NK-92 treated with Interleukin-12 subunit alpha and Interleukin-12 subunit beta, amount 100 ng/mL, for 24 hours (cell line): Measurements from ENCODE around the gene POU6F2.

Source experiments
- DNase-seq: peaks from one replicate; lab custom pipeline; 2025; lab: John Stamatoyannopoulos, UW

Gene POU6F2

DNA sequence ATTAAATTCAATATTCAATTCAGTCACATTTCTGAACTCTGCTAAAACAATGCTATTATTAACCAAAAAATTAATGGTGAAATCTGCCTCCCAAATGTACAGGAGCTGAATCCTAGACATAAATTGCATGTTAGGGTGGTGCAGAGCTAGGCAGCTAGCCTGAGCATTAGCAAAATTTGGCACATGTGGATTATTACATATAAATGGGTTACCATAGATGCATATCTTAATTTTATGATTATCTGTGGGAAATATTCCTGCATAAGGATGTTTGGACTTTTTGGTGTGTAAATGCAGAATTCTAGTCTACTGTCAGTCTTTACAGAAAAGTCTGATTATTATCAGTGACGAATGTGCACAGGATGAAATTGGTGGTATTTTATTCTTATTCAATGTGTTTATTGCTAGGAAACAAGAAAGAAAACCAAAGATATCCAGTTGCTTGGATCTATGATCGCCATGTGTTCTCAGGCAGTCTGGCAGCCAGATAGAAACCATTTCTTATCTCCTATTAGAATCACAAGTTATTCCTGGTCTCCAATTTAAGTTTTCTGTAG lies 150.7 kb downstream of the POU6F2 start:
- DNase-seq: no peak

DNA sequence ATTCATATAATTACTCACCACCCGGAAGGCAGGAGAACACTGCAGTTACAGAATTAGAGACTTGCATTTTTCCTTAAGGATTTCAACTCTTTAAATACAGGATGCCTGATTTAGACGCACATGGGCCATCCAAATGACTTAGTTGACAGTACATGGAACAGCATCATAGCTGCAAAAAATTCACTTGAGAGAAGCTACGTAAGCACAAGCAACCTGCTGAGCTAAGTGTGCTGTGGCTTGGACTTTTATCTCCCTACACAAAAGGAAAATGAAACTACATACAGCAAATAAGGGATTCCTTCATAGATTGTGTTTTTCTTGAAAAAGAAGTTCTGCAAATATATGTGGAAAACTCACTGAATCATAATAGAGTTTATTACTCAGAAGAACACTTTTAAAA lies 152.6 kb downstream of the POU6F2 start:
- DNase-seq: no peak

DNA sequence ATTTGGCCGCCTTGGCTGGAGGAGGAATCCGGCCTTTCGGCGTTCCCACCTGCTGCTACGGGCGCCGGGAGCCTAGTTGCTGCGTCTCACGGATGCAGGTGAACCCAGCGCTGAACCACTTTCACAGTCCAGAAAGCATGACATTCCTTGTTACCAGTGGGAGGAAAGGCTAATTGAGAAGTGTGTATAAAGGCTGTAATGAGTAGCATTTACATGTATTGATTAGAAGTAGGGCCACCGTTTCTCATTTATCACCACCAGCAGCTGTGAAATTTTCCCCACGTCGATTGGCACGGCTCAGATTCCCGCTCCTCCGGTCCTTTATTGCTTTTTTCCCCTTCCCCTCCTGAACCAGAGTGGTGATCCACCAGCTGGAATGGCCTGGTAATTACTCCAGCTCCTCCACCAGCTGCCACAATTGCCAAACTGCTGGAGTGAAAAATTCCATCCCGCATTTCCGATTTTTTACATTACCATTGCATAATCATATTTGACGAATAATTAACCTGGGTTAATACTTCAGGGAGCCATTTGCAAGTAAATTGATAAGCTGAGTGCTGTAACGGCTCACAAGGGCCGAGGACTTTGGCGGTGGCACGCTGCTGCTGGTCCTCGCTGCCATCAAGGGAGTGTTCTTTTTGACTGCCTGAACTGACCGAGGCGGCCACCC lies 153.3 kb downstream of the POU6F2 start:
- no peak for DNase-seq

DNA sequence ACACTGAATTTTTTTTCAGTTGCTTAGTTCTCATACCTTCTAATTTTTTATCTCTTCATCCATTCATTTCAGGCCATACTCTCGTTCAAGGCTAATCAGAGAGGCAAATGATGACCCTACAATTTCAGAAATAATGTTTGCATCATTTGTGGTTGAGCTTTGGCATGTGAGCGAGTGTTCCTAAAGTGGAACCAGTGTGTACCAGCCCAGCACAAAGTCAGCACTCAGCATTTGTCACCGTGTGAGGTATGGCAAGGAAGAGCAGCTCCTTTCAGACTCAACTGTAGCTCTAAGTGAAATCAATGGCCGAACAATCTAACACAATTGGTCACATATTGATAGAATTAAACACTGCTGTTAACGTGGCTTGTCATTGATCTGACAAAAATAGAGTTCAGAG lies 154.6 kb downstream of the POU6F2 start:
- DNase-seq: no peak

DNA sequence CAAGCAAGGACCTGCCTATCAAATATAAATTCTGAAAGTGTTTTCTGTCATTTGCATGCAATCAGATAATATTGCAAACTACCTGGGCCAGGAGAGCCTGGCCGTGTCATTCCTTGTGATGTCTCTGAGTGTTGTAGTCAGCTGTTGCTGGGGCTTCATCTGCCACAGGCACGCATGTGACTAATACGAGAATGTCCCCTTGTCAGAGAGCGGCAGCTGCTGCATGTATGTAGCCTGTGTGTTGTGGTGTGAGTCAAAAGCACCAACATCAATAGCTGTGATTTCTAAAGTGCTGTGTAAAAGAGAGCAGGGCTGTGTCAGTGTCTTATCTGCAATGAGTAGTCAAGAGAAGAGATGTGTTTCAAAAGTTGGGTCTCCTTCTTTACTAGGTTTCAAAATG lies 155.4 kb downstream of the POU6F2 start:
- no peak for DNase-seq

DNA sequence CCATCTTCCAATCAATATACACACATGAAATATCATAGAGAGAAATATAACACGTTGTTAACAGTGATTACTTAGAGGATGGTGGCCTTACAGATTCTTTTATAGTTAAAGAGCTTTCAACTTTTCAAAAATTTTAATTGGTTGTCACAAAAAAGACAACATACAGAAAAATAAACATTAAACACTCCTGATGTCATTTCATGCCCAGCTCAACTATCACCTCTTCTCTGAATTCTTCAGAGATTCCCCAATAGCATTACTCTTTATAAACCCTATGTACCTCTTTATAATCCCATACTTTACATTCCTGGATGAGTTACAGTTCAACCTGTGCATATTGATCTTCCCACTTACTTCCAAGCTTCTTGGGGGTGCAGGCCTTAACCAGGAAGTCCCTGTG lies 159.8 kb downstream of the POU6F2 start:
- DNase-seq: no peak

DNA sequence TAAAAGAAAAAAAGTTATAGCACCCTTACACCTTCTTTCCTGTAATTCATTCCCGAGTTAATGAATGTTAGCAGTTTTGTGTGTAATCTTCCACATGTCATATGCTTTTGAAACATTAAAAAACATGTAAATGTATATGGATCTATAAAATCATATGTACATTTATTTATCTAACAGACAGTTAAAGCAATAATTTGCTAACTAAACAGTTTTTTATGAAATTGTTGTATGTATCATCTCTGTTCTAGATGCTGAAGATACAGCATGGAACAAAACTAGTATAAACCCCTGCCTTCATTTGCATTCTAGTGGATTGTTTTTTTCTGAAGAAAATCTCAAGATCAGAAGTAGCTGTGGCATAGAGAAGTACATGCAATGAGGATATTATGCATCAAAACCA lies 165.0 kb downstream of the POU6F2 start:
- no peak for DNase-seq

DNA sequence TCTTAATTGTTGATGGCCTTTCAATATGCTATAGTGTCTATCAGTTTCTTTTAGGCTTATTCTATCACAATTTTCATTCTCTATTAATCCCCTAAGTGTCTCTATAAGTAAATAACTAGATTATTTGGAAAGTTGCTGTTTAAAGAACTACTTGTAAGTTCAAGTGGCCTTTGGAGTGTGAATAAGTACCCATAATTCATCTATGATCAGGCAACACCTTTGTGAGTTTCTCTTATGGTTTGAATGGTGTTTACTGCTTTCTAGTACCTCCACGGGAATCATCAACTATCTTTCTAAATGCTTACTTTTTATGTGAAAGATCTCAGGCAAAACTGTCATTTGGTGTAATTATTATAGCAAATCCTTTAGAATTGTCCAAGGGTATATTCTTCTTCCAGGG lies 166.7 kb downstream of the POU6F2 start:
- DNase-seq: no peak

DNA sequence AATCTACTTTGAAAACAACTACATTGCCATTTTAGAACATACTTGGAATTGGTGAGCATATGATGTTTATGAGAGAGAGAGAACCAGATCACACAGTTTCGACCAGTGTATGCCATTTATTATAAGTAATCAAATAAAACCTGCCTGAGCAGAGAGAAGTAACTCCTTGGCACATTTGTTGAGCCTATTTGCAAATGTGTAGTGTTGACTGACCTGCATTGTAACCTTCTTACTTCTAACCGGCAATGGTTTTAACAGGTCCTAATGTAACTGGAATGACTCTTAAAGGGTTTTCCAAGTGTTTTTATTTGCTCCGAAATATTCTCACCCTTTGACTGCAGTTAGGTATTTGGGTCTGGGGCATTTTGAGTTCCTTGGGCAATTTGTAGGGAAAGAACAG lies 167.6 kb downstream of the POU6F2 start:
- DNase-seq: no peak

DNA sequence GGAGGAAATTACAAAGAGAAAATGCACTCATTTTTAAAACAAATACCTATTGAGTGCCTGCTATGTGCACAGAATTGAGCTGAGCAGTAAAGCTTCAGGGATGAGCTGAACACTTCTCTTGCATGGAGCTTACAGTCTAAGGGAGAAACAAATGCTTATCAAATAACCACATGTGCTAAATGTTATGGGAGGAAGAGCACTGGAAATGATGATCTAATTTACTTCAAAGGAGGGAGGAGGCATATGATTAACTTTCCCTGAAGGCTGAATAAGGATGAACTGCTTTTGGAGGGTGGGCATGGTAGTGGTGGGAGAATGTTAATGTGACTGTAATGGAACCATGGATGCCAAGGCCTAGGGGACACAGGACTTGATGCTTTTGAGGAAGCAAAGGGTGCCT lies 168.2 kb downstream of the POU6F2 start:
- DNase-seq: no peak

DNA sequence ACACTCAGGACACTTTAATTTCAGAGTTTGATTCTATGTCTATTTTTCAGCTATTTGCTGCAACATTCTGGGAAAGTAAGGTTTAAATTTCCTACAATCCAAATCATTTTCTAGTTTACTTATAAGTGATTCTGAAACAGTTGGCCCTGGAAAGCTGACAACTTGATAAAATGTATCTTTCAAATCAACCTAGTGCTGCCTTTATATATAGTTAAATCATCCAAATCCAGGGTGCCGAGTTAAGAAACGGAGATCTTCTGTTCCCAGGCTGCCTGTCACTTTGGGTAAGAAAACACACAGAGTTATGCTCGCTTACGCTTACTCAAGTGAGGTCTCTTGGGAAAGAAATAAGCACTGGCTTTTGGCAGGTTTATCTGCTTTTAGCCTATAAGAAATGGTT lies 175.0 kb downstream of the POU6F2 start:
- DNase-seq: no peak

DNA sequence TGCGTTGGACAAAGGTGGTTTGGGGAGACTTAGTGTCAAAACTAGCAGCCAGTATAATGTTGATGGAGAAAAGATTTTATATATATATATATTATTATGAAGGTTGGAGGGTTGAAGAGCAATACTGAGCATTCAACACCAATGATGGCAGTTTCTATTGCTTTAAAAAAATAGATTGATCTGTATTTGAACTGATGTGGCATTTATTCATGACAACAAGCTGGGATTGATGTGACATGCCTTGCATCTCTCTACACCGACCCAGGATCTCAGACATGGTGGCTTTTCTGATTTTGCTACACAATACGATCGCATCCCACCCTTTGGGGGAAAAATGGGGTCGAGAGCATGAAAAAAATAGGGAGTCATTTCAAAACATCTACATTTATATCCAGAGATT lies 175.4 kb downstream of the POU6F2 start:
- DNase-seq: no peak

DNA sequence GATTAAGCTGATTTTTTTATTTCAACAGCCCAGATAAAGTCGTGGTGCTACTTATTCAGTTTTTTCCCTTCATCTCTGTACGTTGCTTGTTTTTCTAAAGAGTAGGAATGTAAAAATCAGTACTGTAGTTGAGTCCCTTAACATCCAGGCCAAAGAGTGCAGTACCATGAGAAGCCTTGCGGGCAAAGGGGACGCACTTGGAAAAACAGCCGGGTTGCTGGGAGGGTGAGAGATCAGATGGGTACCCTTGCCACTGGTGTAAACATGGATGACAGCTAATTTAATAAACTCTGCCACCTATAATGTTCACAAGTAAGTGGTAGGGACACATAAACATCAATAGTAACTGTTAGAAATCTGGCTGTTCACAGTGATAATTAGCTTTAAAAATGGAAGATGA lies 175.9 kb downstream of the POU6F2 start:
- no peak for DNase-seq

DNA sequence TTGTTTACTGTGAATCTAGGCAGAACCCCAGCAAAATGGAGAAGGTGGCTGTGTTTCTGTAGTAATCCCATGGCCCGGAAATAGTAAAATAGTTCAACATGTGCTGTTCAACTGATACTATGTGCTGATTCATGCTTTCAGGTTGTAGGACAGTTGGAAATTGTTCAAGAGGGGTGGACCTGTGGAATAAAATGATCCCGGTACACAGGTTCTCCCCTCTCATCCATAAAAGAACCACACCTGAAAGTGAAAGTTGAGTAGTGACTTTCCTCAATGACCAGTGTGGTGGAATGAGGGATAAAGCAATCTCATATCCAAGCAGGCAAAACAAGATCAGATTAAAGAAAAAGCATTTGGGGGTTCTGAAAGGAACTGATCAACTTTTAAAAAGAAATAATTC lies 177.1 kb downstream of the POU6F2 start:
- no peak for DNase-seq

DNA sequence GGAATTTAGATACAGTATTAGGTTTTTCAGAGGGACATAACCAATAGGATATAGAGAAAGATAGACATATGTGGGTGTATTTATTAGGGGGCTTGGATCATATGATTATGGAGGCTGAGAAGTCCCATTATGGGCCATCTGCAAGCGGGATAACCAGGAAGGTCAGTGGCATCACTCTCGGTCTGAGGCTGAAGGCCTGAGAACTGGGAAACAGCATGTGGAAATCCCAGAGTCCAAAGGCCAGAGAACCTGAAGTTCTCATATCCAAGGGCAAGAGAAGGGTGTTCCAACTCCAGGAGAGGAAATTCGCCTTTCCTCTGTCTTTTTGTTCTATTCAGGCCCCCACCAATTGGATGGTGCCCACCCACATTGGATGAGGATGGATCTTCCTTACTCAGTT lies 180.7 kb downstream of the POU6F2 start:
- DNase-seq: no peak

DNA sequence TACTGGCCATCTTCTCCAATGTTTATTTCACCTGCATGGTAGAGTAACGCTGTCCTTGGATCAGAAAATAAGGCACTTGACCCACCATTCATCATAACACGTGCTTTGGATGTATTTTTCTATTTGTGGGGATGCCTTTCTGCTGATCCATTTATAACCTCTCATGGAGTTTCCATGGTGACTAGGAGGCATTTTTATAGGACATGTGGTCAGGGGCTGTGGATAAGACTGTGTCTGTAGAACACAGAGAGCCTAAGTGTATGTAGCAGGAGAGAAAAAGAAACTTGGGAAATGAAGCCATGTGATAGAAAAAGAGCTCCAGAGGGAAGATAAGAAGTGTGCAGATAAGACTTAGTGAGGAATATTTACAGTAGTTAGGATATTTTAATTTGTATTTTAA lies 184.2 kb downstream of the POU6F2 start:
- no peak for DNase-seq

DNA sequence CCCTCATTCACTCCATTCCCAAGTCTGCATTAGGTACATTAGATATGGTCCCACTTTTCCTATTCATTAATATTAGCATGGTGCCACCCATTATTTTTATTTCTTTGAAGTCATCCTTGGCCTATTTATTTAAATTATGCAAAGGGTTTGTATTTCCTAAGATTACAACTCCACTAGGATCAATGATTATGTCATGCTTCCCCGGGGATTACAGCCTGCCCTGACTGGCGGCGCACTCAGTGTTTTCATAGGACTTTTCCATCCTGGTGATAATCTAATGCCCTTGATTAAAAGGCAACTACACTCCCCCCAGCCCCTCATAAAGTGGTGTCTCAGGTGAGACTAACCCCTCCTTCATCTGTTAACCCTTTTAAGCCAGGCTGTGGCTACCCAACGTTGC lies 187.2 kb downstream of the POU6F2 start:
- DNase-seq: no peak

DNA sequence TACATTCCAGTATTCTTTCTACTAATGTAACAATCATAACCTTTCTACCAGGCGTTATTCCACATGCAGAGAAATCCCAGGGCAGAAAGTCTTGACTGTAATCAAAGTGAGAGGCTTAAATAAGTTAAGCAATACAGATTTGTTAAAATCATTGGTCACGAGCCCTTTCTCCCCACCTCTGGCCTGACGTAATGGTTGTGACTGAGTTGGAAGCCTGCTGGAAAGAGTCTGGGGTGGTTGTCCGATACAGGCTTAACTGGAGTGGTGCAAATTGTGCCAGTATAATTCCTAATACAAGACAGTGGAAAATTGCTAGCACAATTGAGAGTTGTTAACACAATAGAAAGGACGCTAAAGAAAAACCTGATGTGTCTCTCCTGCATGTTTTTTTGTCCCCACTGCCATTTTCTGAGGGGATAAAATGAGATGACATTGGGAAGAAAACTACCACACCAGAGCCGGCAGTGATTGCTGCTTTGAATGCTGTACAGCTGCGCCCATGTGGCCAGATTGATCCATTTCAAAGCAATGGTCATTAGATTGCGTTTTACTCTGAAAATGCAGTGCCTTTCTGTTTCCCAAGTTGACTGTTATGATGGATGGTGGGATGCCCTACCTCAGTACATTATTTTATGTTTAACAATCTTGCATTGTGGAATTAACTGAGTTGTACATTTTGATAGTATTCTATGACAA lies 190.8 kb downstream of the POU6F2 start:
- no peak for DNase-seq

DNA sequence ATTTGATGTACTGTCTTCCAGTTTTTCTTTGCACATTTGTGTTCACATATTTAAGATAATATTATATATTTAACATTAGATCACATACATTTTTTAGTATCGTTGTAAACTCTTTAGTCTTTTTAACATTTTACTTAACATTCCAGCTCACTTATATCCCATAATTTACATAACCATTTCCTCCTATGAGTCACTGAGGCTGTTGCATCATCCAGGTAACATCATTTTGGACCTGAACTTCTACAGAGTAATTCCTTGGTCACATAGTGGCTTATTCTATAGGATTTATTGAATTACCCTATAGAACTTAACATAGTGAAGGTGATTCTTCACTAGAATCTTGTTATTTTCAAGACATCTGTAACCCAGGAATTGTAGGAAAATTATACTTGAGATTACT lies 194.4 kb downstream of the POU6F2 start:
- no peak for DNase-seq

DNA sequence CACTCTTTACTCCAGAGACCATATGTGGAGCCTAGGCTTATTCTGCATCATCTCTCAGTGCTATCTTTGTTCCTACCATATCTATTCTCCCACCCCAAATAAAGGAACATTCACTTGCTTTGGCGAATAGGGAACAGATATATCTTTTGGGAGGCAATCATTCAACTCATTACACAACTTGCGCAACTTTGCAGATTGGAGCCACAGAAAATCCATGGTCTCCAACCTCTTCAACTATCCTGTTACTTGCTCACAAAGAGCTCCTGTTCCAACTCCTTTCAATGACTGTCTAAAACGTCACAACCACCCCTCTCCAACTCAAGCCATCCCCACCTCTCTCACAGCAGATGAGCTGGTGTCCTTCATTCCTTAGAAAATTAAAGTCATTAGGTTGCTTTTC lies 203.7 kb downstream of the POU6F2 start:
- no peak for DNase-seq

DNA sequence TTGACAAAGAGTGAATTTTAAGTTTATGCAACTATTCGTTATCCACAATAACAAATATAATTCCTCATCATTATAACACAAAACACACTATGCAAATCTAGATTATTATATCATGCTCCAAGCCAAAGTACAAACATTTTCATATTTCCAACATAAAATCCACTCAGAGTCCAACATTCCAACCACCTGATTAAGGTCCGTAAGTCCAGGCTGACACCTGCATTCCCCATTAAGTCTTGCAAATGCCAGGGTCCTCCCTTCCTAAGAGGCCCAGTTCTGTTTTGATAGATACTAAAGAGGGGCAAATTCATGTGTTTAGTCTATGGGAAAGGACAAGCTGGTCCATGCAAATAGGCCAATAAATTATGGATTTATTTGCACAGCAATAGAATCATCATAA lies 206.1 kb downstream of the POU6F2 start:
- DNase-seq: no peak

DNA sequence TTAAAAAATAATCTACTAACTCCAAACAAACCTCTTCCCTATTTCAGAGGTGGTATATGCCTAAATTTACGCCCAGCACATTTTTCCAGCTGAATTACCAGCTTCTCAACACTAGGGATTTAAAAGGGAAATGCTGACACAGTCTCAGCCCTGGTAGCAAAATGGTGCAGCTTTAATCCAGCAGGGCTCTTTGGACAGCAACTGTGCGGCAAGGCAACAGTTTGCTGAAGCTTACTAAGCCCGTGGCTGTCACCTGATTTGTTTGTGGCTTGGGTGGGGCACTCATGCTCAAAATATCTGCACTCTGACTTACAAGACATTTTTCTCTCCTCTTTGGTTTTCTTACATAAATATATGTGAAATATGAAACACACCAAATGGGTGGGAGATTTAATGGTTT lies 206.7 kb downstream of the POU6F2 start:
- no peak for DNase-seq

DNA sequence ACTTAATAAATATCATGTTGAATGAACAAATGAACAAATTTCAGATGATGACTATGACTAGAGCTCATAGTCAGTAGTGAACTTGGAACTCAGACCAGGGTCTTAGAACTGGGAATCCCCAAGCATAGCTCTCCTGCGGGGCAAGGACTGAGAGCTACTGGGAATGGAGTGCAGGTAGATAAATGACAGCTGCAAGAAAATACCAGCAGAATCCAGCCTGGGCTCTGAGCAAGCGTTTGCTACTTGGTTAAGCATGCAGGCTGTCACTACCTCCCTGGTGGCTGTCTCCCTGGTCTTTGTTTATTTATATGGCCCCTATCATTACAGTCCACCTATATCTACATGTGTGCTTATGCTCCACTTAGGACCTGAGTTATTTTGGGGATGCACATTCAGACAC lies 208.4 kb downstream of the POU6F2 start:
- no peak for DNase-seq

DNA sequence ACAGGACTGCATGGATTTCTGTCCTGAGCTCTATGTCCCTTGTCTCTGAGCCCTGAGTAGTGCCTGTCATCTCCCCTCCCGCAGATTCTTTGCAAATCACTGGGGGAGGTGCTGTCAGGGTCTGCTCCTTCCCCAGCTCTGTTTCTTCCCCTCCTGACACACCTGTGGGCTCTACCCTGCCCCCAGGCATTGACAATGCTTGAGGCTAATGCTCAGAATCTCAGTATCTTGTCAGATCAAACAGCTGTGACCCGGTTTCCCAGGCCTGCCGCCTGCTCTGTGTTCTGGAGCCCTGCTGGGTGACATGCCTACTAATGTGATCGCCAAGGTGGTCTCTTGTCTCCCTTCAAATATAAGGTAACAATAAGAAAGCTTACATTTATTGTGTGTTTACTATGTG lies 209.0 kb downstream of the POU6F2 start:
- no peak for DNase-seq
